ENCODE results near the gene SRP72.

GRCh38 chr4:56531149-56531770 lies 63.8 kb downstream of the SRP72 start:
- TF ChIP-seq CTCF (IDR thresholded peaks at IDR 0.05) (no peak), EZH2 (IDR thresholded peaks at IDR 0.05; ENCODE audit: borderline replicate concordance, insufficient read depth, low read depth, low read length, poor library complexity, severe bottlenecking) (no peak)
